Fibroblast of peridontal ligament (primary cell): ENCODE measurements around the gene TENT4B.

Experiments used
- DNase-seq: peaks from one replicate; pipeline ENCODE4 v3.0.0-alpha.2; 2010; ENCODE audit errors: extremely low read depth

Gene TENT4B

DNA sequence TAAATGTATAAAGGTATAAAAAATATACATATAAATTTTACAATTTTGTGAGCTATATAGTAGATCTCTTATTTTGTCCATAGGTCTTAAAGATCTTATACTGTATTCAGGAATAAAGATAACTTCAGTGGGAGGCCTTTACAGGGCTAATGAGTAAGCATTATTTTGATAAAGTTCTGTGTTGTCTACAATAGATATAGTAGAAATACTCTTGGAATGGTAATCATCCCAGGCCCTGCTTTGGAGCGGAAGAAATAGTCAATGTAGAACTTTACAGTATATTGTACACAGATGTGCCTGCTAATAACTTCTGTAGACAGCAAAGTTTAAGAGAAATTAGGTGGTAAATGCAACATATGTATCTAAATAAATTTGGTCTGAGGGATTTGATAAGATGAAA is 42.6 kb downstream of the TENT4B start:
- no peak for DNase-seq

DNA sequence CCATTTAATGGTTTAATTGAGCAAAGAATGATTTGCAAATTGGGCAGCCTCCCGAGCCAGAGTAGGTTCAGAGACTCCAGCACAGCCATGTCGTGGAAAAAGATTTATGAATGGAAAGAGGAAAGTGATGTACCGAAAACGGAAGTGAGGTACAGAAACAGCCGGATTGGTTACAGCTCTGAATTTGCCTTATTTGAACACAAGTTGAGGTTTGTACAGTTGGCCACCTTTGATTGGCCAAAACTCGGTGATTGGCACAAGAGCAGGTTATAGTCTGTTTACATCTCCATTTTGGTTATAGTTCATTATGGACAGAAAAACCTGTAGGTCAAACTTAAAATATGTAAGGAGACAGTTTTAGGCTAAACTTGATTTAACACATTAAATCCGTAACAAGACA is 44.5 kb downstream of the TENT4B start:
- no peak for DNase-seq

DNA sequence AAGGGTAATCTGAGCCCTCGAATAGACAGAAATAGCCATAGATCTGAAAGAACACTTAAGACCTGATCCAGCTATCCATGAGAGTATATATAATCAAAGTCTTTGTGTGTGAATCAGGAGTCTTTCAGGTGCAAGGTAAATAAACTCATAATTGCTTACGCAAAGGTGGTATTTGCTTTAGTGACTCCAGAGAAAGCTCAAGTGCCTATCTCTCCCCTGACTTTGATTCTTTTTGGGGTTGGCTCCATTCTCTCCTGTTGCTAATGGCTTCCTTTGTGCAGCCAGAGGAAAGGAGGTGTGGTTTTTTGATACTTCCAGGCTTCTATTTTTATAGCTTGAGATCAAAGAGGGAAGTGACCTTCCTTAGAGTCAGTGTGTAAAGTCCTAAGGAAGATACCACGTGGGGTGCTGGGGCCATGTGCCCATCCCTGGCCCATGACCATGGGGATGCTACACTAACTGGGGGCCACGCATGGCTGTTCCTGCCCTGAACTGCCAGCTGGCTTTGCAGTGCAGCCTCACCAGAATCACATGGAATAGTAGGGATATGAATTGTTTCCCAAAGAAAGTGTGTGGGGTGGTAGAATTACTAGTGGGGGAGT is 45.8 kb downstream of the TENT4B start:
- no peak for DNase-seq

DNA sequence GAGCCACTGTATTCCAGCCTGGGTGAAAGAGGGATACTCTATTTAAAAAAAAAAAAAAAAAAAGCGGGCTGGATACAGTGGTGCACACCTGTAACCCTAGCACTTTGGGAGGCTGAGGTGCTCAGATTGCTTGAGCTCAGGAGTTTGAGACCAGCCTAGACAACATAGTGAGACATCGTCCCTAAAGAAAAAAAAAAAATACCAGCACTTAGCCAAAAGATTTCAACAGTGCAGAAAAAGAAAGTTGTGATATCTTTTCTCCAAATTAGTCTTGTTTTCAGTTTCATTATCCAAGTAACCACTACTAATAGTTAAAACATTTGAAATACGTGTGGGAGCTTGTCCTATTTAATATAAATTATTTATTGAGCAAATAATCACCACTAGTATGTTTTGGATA is 48.7 kb downstream of the TENT4B start:
- DNase-seq, result peak; percentile 27

DNA sequence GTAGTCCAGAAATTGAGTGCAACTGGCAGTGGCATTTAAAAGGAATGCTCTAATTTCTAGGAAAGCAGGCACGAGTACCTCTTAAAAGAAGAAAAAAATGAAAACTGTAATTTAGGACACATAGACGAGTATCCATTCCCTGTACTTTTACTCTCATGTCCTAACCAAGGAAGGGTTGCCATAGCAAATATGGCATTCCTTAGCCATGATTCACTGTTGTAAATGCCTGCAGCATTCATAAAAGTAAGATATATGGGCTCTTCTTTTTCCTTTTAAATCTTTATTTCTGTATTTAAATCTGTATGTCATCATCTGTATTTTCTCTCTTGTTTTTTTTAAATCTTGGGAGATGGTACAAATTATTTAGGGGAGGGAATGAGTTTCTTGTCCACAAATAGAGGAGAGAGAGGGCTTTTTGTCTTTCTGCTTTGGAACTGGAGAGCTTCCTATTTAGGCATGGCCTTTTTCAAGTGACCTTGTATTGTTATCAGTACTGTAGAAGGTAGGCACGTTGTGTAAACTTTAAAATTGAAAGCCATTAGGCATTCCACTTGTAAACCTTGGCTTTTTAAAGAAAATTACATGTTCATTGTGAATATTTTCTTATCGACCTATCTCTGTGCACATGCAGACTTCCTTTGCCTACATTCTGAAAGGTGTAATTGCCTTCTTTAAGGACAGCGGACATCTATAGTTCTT is 50.0 kb downstream of the TENT4B start:
- DNase-seq, result peak; percentile 96

DNA sequence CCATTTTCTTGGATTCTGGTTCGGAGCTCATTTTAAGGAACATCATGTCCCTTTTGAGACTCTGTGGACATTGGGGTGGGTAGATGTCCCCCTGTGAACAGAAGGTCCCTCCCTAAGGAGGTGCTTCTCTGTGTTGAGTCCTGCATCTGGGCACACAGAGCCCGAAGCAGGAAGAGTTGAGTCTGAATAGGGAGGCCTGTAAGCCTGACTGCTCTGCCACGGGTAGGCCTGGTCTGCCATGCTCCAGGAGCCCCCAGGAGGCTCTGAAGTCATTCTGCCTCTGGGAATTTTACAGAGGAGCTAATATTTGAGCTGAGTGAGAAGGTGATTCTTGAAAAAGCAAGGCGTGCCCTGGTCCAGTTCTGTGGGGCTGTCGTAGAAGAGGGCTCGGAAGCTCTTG is 50.6 kb downstream of the TENT4B start:
- DNase-seq, result no peak

DNA sequence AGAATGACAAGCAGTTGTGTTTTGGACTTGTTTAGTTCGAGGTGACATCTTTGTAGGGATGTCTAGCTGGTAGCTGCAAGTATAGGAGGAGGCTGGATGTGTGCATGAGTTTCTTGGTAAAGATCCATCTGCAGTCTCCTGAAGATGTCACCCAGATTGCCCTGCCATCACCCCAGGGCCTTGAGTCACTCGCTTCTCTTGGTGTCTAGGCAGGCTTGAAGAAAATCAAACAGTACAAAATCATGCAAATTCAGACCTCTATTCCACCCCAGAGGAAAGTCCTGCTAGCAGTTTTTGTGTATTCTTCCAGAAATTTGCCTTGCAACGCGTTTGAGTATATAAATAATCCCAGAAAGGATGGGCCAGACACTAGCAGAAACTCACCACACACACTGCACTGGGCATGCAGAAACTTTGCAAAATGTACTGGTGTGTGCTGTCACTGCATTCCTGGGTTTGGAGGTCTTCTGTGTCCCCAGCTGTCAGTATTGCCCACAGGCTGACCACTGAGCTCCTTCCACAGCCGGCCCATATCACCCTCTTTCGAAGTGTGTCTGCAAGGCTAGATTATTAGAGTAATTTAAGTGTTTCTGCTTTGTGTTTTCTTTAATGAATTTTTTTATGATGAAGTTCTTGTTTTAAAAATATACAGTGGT is 51.5 kb downstream of the TENT4B start:
- peak; percentile 16 for DNase-seq

DNA sequence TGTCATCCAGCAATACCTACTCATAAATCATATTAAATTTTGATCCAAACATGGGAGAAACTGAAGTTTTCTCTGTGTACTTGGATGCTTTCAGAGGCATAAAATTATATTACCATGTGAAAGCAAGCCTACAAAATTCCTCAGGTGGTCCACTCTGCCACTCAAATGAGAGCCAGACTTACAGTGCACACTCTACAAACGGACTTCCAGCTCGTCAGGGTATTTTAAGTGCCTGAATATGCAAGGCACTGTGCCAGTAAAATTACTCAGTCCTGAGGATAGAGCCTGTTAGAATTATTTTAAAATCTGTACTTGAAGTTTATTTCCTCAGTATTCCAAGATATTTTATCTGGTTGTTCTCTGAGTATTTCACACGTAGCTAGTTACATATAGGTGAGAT is 54.5 kb downstream of the TENT4B start:
- peak; percentile 70 for DNase-seq

DNA sequence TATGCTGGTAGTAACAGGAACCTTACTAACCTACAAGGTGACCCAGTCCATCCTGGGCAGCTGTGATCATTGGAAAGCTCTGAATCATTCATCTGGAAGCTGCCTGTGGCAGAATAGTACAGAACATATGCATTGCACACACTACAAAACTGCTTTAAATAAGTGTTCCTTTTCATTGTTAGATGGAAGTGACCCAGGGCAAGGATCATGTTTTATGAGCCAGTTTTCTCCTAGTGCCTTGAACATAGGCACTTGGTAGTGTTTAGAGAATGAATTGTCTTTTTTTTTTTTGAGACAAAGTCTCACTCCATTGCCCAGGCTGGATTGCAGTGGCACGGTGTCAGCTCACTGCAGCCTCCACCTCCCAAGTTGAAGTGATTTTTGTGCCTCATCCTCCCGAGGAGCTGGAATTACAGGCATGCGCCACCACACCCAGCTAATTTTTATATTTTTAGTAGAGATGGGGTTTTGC is 55.4 kb downstream of the TENT4B start:
- DNase-seq, result peak; percentile 40

DNA sequence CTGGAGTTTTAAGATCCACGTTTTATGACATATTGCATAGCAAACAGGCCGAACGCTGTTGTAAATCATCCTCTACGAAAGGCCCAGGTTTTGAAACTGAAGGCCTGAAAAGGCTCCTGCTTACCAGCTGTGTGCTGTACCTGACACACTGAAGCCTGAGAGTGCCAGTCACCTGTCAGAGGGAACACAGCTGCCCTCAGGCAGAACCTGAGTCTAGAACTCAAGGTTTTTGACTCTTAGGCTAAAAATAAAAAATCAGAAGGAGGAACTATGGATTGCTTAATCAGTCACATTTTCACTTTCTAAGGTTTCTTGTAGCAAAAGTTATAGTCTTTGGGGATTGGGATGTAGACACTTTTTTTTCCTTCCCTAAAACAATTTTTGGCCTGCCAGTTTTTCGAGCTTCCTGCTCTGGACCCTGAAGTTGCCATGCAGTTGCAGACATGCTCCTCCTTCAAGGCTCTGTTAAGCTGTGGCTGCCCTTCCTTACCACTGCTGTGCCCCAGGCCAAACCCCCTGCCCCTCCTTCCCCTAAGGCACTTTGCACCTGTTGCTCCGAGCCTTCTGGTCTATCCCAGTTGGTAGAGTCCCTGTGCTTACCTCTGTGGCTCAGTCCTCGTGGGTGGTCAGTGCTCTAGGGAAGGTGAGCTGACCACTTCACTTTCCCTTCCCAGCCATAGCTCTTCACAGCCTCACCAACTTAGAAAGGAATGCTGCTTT is 56.6 kb downstream of the TENT4B start:
- DNase-seq, result no peak

DNA sequence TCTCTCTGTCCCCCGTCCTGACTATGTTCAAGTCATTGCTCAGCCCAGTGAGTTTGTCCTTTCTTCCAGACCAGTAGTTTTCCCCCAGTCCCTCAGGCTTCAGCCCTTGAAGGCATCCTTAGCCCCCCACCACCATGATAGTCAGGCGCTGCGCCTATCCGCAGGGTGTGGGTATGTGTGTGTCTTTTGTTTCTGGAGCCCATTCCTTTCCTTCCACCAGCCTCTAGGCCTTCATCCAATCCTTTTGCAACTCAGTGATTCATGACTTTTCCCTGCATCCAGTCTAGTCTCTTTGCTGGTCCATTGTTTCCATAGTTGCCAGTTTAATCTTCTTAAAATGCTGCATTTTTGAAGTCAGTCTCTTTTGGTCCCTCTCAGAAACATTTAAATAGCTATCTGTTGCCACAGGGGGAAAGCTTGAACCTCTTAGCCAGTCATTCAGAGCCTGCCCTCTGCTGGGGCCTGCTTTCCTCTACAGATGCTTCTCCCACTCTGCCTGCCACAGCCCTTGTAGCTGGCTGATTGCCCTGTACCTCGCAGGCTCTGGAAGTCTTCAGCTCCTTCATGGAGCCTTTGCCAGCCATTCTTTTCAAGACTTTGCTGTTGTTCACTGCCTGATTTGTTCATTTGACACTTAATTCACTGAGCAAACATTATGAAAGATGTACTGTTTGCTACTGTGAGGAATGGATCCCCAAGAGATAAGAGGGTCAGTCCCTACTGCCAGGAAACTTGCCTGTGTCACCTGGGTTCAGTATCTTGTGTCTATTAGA is 57.3 kb downstream of the TENT4B start:
- DNase-seq, result peak; percentile 95

DNA sequence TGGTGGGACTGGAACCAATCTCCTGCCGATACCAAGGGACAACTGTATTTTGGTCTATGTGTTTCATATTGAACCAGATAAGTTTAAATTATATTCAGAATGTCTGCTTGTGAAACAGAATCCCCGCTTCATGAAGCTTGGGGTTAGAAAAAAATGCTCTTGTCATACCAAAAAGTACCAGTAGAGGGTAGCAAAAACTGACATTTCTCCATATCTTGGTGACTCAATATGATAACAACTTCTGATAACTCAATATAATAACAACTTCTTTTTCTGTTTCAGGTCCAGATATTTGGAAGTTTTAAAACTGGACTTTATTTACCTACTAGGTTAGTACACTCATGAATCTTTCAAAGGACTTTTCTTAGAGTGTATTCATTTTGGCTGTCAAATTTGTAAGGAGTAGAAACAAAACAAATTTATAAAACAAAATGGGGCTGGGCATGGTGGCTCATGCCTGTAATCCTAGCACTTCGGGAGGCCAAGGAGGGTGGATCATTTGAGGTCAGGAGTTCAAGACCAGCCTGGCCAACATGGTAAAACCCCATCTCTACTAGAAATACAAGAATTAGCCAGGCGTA is 60.9 kb downstream of the TENT4B start:
- peak; percentile 84 for DNase-seq

DNA sequence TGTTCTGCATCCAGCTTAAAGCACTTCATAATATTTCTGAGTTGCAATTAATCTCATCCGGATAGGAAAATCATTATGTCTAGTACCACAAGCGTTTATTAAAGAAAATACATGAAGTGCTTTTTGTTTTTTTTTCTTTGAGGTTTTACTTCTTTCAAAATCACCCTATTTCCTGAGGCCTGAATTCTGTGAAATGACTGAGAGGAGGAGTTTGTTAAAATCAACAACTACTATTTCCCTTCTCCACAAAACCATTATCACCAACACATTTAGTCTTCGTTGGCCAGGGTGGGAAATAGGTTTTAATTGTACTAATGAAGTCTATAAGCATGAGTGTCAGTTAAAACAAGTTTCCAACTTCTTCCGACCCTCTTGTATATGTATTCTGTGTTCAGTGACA is 62.6 kb downstream of the TENT4B start:
- DNase-seq, result no peak

DNA sequence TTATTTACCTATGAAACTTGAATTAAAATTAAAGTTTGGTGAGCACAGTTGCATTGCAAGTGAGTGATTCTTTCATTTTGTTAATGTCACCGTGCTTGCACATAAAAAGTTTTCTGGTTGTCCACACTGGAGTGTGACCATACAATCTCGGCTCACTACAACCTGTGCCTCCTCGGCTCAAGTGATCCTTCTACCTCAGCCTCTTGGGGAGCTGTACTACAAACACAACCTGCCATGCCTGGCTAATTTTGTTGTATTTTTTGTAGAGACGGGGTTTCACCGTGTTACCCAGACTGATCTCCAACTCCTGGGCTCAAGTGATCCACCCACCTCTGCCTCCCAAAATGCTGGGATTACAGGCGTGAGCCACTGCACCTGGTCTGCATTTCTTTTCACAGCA is 63.1 kb downstream of the TENT4B start:
- DNase-seq, result no peak

DNA sequence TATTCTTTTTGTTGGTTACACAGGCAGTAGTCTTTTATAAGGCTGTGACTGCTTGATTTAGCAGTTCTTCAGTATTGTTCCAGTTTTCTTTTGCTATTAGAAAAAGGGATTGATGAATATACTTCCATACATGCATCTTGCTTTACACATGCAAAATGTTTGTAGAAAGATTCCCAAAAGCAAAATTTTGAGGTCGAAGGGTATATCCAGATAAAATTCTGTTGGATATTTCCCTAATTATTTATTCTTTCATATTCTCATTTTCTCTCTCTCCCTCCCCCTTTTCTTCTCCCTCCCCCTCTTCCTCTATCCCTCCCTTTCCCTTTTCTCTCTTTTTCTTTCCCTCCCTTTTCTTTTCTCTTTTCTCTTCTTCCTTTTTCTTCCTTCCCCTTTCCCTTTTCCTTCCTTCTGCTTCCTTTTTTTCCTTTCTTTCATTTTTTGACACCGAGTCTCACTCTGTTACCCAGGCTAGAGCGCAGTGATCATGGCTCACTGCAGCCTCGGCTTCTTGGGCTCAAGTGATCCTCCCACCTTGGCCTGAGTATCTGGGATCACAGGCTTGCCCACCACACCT is 66.4 kb downstream of the TENT4B start:
- no peak for DNase-seq

DNA sequence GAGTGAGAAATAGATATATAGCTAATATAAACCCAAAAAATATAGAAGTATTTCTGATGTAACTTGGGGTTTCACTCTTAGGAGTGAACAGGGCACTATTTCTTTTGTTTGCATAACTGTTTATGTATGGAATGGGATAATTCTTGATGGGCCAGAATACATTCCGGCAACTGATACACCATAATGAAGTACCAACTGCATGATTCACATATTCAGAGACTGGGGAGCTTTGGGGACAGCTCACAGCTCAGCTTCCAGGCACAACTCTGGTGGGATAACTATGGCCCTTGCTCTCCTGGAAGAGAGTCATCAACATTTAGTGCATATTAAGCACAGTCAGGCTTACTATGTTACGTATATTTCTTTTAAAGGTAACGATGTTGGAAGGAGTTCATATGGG is 71.2 kb downstream of the TENT4B start:
- peak; percentile 29 for DNase-seq

DNA sequence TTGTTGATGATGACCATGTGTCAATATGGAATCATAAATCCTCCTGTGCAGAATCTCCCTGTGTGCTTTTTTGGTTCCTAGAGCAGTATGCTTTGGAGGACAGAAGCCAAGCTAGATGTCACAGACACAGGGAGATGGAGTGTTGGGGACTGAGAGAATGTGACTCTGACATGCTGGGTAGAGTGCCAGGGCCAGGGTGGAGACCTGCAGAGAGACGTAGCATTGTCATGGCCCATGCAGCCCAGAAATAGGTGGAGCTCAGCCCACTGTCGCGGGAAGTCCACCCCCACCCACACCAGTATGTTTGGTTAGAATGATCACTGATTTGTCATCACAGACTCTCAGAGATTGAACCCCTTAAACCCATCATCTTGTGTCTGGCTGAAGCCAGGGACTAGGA is 74.0 kb downstream of the TENT4B start:
- DNase-seq, result no peak

DNA sequence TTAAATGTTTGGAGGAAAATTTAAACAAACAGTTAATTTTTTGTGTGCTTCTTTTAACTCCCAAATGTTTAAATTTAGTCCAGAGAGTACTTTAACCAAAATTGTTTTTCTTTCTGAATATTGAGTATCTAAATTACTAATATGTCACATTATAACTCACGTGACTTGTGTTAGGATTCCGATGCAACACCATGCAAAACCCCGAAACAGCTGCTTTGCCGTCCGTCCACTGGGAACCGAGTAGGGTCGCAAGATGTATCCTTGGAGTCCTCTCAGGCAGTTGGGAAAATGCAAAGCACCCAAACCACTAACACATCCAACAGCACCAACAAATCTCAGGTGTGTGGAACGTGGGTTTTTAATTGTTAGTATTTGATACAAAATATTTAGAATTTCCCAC is 74.6 kb downstream of the TENT4B start:
- DNase-seq, result no peak

DNA sequence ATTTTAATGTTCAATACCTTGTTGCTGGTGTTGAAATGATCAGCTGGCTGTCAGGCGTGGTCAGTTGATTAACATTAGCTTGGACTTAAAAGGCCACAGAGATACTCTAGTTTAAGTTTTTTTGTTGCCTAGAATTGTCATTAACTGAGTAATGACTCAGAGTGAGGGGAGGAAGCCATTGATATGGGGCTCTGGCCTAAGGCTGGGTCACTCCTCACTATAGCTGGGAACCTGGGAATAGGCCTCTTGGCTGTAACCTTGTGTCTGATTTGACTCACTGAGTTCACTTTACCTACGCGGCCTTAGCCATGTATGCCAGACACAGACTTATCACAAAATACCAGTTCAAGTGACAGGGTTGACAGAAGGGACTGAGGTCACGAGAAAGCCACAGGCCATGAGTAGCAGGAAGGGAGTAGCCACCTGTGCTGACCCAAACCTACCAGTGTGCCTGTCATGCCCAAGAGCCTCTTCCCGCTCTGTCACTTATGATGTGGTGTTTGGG is 75.3 kb downstream of the TENT4B start:
- DNase-seq, result no peak

DNA sequence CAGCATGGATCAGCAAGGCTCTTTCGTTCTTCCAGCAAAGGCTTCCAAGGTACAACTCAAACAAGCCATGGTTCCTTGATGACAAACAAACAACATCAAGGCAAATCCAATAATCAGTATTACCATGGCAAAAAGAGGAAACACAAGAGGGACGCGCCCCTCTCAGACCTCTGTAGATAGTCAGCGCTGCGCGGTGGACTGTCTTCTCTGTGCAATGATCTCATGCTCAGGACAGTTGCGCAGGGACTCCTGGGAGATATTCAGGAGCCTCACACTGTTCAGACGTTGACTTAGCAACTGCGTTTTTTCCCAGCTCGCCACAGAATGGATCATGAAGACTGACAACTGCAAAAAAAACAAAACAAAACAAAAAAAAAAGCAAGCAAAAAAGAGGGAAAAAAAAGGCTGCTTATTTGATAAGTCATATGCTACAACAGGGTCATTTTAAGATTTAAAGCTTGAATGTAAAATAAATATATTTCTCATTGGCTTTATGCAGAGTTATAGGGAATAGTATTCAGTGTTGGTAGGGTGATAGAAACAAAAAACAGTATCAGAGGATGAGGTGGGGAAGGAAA is 76.1 kb downstream of the TENT4B start:
- DNase-seq, result no peak
